HFFc6 (cell line): ENCODE measurements around the gene C17orf107. TPM values are rescaled to one million over a fixed set of nuclear protein-coding genes. Genes with fewer than 3 reads are reported as not detected.
A peak's percentile ranks its signal among the peaks of the same experiment; 100 is the strongest.

Experiments
- DNase-seq: peaks from one replicate; pipeline ENCODE4 v3.0.0-alpha.2; 2018
- H3K27ac Mint-ChIP-seq: 2 replicates; pipeline ENCODE4 v1.8.0; 2020; ENCODE audit warnings: mild to moderate bottlenecking, mixed read lengths
- H3K27me3 Mint-ChIP-seq: 2 replicates; pipeline ENCODE4 v1.8.0; 2021; ENCODE audit warnings: mild to moderate bottlenecking, moderate library complexity, mixed read lengths; ENCODE audit not compliant: insufficient read depth
- H3K36me3 Mint-ChIP-seq: 2 replicates; pipeline ENCODE4 v1.8.0; 2021; ENCODE audit warnings: low read depth, mixed read lengths
- H3K4me1 Mint-ChIP-seq: 2 replicates; pipeline ENCODE4 v1.8.0; 2020; ENCODE audit warnings: low read depth, mixed read lengths
- H3K4me3 Mint-ChIP-seq: 2 replicates; pipeline ENCODE4 v1.8.0; 2020; ENCODE audit warnings: mild to moderate bottlenecking, moderate library complexity, mixed read lengths
- H3K9me3 Mint-ChIP-seq: 2 replicates; pipeline ENCODE4 v1.8.0; 2020; ENCODE audit warnings: mild to moderate bottlenecking, mixed read lengths
- CTCF ChIP-seq: fragments of 200-600 bp; sonication (generic); IDR thresholded peaks from 2 replicates; pipeline ENCODE4 v1.5.0; 2021; ENCODE audit warnings: antibody characterized with exemption, mild to moderate bottlenecking
- long read RNA-seq: library from polyadenylated mRNA; unstranded; transcript quantifications from one replicate; pipeline ENCODE4 v2.0.0, GENCODE V29; 2019
- total RNA-seq, 6 experiments: library from RNA; stranded (reverse); fragmentation: NEBNext Ultra II Directional; extraction: Animal tissue kit (Norgen Biotek cat#: 25700); gene quantifications; 2 replicates in 1 of 6; 3 replicates in 5 of 6; pipeline ENCODE4 v1.2.3, GENCODE V29; 2021

C17orf107 gene
- total RNA-seq = 1 to 10 TPM in 4 of 6 experiments, under 1 TPM in 2; 0.95 to 1.6 (median 1.4) TPM
- long read RNA-seq = 0 reads

GRCh38 chr17:4899341-4900230 is at the start of gene C17orf107:
Gene C17orf107, plus strand, starts transcription at chr17:4899536. Its CDS starts 227 bp downstream, at chr17:4899763.
- peak; percentile 3 for DNase-seq
- TF ChIP-seq CTCF = no peak
- Mint-ChIP-seq H3K27me3 (peaks cover 5% of the 10 kb centered on the region), H3K4me3 (peak within 1 kb of the TSS; percentile 71), H3K36me3 (0 out of 2 replicates have a peak, but pooled peaks cover 10% of the 10 kb centered on the region), H3K4me1 (peaks cover 6% of the 10 kb centered on the region; the same call in 1 of the 2 replicates), H3K9me3 (no peaks in the 10 kb centered on the region), H3K27ac (peak within 1 kb of the TSS; percentile 26)

GRCh38 chr17:4850246-4850645 is 49.1 kb upstream of the C17orf107 start:
- H3K27ac Mint-ChIP-seq = no peak overlapping the region; the same call in 1 of the 2 replicates
- H3K4me3 Mint-ChIP-seq = no peak overlapping the region
- DNase-seq = no peak
- TF ChIP-seq CTCF = no peak
- peaks cover 21% of the 10 kb centered on the region for H3K36me3 Mint-ChIP-seq
- no peaks in the 10 kb centered on the region; the same call in 1 of the 2 replicates for H3K27me3 Mint-ChIP-seq
- no peaks in the 10 kb centered on the region for H3K9me3 Mint-ChIP-seq
- H3K4me1 Mint-ChIP-seq = peaks cover 51% of the 10 kb centered on the region

GRCh38 chr17:4851084-4851483 is 48.3 kb upstream of the C17orf107 start:
- Mint-ChIP-seq H3K27ac (peak overlapping the region; percentile 59; the same call in 1 of the 2 replicates), H3K9me3 (no peaks in the 10 kb centered on the region), H3K4me3 (no peak overlapping the region), H3K4me1 (peaks cover 51% of the 10 kb centered on the region), H3K36me3 (peaks cover 21% of the 10 kb centered on the region), H3K27me3 (no peaks in the 10 kb centered on the region)
- no peak for TF ChIP-seq CTCF
- DNase-seq = no peak

GRCh38 chr17:4852567-4853207 is 46.6 kb upstream of the C17orf107 start:
- Mint-ChIP-seq H3K36me3 (peaks cover 32% of the 10 kb centered on the region), H3K27me3 (no peaks in the 10 kb centered on the region), H3K4me3 (peak overlapping the region; percentile 11; the same call in 1 of the 2 replicates), H3K9me3 (no peaks in the 10 kb centered on the region), H3K27ac (peak overlapping the region; percentile 73), H3K4me1 (peaks cover 55% of the 10 kb centered on the region)
- DNase-seq = peak; percentile 67
- no peak for TF ChIP-seq CTCF

- H3K4me1 Mint-ChIP-seq = peaks cover 60% of the 10 kb centered on the region
- peaks cover 32% of the 10 kb centered on the region for H3K36me3 Mint-ChIP-seq
- no peaks in the 10 kb centered on the region for H3K27me3 Mint-ChIP-seq
- no peak for DNase-seq
- no peak overlapping the region for H3K4me3 Mint-ChIP-seq
- no peaks in the 10 kb centered on the region for H3K9me3 Mint-ChIP-seq
- H3K27ac Mint-ChIP-seq = no peak overlapping the region
- no peak for TF ChIP-seq CTCF
These were observed 46.1 kb upstream of the C17orf107 start for GRCh38 chr17:4853208-4853671.
